Measurements from ENCODE around the gene EFR3B.
"Not testable (repeated sequence)": the region's sequence is repeated elsewhere in the genome, so short reads cannot be mapped to it uniquely, and the experiment has no call there.

EFR3B gene

DNA sequence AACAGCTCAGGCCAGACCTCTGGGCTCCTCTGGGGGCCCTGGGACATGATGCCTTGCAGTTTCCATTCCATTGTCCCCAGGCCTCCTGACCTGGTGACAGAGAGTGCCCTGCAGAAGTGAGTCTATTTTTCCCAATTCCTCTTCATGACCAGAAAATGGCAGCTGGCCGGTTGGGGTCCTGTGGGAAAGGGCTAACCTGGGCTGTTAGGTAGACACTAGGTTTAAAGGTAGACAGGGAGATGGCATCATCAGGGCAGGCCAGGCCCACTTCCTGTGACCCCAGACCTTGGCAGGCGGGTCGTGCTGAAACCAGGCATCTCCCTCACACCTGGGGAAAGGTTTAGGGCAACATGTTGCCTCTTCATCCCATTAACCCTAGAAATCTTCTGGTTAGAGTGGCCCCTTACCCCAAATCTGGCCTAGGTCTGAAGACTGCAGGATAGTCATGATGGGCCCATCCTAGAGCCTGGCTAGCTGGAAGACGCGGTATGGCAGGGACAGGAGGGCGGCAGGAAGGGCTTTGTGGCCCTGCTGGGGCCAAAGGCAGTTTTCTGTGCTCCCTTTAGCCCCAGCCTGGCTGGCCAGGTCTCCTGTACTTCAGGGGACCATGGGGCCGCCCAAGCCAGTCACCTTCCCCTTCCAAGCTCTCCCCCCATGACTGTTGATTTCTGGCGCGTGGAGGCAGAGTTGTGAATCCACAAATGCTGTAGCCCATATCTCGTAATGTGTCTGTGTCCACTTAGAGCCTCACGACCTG, 116.4 kb downstream of the EFR3B start:
- DNase-seq, result no peak

DNA sequence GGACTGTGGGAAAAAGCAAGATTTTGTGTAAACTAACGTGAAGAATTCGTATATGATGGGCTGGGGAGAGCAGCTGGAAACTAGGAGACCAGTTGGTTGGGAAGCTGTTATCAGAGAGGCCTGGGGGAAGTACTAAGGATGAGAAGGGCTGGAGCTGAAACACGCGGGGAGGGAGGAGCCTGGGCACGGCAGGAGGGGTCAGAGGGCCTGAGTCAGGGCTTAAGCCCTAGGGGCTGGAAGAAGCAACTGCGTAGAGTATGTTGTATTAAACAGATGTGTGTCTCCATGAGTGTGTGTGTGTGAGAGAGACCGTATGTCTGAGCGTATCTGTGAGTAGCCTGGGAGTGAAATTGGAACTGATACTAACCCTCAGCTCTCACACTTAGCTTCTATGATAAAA, 118.1 kb downstream of the EFR3B start:
- DNase-seq, result no peak

DNA sequence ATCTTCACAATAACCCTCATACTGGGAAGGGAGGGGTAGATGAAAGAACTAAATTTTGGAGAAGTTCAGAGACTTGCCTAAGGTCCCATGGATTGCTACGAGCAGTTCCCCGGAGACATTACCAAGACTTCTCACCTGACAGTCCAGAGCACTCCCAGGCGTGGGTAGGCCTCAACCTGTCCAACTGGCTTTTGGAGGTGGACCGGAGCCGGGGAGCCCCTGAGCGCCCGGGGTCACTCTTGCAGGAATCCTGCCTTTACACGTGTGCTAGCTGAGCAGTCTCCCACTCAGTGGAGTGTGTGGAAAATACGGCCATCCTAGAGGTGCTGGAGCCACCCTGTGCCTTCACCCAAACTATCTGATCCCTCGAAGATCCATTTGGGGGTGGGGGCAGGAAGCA, 118.5 kb downstream of the EFR3B start:
- DNase-seq, result no peak

DNA sequence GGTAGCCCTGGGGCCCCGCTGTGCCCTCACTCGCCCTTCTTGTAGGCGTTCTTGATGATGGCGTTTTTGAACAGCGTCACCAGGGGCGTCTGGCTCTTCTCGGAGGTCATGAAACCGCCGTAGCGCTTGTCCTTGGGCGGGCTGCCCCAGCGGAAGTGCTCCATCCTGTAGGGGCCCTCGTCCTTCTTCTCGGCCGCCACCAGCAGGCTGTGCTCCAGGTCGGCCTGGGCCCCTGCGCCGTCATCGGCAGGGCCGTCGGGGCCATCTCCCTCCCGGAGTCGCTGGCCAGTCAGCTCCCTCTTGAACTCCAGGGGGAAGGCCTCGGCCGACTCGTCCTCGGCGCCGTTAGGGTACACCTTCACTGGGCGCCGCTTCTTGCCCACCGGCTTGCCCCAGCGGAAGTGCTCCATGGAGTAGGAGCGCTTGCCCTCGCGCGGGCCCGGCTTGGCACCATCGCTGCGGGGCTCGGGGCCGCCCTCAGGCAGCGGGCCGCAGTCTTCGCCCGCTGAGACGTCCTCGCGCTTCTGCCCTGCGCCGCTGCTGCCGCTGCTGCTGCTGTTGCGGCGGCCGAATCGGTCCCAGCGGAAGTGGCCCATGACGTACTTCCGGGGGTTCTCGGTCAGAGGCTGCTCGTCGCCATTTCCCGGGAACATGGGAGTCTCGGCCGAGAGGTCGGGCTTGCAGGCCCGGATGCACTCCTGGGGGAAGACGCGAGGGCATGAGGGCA, 119.3 kb downstream of the EFR3B start:
- peak; percentile 86 for DNase-seq

DNA sequence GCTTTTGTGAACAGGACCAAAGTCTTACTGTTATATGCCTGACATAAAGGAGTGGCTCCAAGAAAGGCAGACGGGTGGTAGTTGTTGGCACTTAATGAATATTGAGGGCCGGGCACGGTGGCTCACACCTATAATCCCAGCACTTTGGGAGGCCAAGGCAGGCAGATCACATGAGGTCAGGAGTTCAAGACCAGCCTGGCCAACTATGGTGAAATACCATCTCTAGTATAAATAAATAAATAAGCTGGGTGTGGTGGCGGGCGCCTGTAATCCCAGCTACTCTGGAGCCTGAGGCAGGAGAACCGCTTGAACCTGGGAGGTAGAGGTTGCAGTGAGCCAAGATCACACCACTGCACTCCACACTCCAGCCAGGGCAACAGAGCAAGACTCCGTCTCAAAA, 120.2 kb downstream of the EFR3B start:
- DNase-seq, result not testable (repeated sequence)

DNA sequence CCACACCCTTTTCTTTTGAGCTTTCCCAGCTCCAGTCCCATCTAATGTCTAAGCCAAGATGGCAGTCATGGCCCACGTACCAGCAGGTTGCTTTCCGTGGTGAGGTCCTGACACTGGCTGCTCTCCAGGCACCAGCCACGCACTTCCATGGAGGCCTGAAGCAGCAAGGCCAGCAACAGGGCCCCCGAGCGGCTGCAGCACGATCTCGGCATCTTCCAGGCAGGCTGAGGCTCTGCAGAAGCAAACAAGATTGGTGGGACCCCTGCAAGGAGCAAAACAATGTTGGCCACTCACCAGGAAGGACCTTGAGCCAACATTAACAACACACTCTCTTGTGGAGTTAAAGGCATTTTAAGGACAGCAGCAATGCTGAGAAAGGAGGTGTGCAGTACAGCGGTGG, 122.7 kb downstream of the EFR3B start:
- no peak for DNase-seq

DNA sequence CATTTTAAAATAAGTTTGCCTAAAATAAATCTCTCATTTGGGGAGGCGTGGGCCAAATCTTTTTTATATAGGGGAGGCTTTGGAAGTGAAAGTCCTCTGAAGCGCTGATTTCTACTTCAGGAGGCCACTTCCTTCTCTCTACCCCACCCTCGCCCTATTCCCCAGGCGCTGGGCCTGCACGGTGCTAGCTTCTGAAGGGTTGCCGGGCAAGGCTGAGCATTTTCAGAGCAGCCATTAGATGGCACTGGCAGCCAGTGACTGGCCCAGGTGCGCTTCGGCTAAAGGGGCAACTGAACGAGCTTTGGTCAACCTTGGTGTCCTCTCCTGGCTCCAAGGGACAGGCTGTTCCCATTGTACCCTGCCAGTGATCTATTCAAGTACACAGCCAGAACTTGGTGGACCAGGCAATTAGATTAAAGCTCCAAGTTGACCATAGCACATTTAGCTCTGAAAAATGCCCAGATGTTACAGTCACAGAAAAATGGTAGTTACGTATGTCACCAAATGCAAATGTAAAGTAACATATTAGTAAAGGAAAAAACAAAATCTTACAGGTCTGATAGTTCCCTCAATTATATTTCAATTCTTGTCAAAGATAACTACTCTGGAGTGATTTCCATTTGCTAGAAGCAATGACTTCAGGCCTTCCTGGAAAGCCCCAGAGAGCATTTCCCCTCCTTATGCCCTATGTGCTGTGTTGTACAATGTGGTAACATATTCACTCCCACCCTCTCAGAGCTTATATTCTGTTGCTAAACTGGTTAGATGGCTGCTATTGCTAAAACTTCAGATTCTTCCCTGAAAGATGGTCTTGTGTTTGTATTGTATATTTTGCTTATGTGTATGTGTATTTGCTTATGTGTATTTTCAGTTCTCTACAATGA, 124.4 kb downstream of the EFR3B start:
- DNase-seq, result peak; percentile 60

DNA sequence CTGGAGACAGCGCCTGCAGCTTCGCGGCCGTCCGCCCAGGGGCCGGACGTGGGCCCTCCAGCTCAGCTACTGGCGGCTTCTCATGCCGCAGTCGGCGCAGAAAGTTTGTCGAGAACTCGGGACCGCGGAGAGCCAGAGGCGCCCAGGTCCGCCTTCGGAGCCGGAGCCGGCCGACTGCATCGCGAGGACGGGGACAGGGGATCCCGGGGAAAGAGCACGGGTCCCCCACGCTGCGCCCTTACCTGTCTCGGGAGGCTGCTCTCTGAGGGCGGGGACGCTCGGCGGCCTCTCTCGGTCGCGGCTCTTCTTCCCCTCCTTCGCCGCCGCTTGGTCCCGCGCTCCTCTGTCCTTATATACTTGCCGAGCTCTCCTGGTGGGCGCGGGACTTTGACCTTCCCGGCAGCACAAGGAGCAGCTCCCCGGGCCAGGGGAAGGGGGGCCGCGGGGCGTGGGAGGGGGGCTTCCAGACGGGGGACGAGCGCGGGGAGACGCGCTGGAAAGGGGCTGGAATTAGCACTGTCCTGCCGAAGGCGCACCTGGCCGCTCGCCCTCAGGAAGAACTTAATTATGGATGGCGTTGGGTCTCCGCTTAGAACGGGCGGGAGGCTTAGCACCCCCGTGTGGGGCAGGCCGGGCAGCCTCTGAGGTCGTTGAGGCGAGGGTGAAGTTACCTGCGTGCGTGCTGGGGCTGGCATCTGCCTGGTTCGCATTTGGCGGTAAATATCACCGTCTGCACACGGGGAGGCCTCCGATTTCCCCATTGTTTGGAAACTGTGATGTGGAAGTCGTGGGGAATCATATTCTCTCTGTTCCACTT, 126.6 kb downstream of the EFR3B start, which contains the start of gene POMC:
POMC (minus strand) TSS at position 325 of the 817 bp plus-strand sequence. CDS start 3,808 bp downstream, outside the sequence.
- DNase-seq, result peak; percentile 32

DNA sequence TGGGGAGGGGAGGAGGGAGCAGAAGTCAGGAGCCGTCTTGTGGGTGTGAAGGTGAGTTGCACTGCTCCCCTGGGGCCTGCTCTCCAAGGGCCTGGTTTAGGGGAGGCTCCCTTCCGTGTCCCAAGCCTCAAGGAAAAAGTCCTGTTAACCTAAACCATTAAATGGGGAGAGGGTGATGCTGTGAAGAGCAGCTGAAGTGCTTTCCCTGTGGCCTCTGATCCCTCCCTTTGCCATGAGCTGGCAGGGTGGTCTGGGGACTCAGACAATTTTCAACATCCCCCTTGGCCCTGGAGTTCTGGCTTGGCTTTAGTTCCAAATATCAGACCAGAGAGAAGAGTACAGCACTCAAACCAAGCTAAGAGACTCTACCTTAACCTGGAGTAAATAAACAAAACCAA, 127.2 kb downstream of the EFR3B start:
- no peak for DNase-seq

DNA sequence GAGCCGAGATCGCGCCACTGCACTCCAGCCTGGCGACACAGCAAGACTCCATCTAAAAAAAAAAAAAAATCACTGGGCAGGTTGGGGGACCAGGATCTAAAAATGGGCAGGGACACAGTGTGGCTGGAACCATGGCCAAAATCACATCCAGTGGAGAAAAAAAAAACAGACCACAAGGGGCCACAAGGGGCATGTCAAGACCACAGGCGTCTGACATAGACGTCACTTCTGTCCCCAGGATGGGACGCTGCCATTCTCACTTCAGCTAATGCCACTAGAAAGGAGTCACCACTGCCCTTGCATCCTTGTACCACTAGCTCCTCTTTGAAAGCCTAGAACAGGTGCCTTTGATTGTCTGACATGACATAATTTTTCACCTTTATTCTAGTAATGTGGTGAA, 129.0 kb downstream of the EFR3B start:
- no peak for DNase-seq

DNA sequence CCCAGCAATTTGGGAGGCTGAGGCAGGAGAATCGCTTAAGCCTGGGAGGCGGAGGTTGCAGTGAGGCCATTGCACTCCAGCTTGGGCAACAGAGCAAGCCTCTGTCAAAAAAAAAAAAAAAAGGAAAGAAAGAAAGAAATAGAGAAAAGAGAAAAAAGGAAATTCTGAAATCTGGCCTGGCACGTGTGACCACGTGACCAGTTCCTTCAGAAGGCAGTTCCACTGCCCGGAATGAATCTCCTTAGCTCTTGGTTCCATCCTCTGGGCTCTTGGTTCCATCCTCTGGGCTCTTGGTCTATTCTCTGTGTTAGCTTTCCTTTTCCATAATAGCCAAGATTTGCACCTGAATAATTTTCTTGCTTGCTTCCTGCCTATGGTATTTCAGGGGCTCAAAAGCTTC, 131.8 kb downstream of the EFR3B start:
- no peak for DNase-seq

DNA sequence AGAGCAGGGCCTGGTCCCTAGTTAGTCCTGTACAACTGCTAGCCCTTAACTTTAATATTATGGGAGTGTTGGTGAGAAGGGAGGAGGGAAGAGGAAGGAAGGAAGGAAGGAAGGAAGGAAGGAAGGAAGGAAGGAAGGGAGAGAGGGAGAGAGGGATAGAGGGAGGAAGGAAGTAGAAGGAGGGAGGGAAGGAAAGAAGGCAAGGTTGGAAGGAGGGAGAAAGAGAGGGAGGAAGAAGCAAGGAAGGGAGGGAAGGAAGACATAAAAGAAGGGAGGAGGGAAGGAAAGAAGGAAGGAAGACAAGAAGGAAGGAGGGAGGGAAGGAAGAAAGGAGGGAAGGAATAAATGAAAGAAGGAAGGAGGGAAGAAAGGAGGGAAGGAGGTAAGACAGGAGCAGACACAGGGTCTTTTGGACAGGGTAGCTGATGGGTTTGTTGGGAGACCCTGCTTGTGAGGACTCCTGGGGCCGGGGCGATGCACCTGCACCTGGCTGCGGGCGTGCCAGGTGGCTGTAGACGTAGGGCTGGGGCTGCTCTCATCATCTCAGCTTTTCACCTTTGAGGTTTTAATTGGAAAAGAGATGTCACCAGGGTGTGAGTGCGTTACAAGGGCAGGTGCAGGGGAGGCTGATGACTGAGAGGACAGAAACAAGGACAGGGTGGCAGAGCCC, 132.5 kb downstream of the EFR3B start:
- DNase-seq, result no peak

DNA sequence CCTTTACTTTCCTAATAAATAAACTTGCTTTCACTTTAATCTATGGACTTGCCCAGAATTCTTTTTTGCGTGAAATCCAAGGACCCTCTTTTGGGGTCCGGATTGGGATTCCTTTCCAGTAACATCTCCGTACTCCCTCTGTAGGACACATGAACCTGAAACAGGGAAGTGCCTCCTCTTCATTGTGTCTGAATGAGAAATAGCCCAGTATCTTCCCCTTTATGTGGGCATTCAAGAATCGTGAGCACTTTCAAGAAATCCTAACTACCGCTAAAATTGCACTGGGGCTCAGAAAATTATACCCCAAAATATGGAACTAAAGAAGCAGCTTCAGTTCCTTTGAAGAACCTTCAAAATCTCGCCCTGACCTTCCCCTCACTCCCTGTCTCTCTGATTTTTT, 134.3 kb downstream of the EFR3B start:
- no peak for DNase-seq

DNA sequence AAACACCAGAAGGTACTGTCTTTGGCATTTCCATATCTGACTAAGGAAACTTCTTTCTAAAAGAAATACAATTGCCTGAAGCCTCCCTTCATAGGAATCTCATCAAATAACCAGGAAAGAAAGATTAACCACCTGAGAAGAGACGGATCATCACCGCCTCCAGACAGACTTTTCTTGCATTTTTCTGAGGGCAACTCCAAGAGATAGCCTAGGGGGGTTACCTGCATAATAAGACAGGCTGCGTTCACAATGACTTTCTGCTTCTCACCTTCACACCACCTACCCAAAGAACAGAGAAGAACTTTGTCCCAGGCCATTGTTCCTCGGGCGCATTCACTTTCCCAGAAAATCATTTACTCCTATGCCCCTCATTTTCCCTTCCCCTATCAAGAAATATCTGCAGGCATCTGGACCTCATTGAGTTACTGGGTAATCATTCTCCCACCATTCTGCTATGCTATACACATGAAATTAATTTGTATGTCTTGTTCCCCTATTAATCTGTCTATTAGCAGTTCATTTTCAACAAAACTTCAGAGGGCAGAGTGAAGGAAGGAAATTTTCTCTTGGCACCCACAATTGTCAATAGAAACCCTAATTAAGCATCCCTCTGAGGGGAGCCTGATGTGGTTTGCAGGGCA, 134.8 kb downstream of the EFR3B start:
- DNase-seq, result no peak

DNA sequence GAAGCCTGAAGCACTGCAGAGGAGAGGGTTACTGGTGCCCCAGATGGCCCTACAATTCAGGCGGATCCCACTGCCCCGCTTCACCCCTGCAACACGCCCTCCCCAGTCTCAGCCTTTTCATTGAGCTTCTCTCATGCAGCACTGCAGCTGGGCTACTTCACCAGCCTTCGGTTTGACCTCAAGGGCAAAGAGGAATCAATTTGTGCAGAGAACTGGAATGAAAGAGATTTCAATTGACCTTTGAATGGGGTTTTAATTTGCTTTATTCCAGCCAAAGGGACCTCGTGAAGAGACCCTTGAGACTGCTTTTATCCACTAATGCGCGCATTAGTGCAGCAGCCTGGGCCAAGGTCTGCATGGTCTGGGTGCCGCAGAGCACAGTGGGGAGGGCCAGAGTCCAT, 135.3 kb downstream of the EFR3B start:
- no peak for DNase-seq

DNA sequence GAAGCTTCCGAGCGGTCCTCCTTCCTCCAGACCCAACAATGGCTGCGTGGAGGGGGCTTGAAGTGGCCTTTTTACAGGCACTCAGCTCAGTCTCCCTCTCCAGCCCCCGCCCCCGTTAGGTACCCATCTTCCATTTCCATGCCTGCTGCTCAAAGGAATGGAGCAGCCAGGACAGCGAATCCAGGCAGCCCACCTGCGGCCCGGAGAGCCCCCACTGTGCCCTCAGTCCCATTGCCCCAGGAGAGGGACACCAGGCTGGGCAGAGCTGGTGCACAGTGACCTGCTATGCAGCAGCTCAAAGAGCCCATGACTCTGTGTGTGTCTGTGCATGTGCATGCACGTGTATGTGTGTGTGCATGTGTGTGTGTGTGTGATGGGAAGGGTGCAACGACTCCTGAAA, 137.1 kb downstream of the EFR3B start:
- no peak for DNase-seq

DNA sequence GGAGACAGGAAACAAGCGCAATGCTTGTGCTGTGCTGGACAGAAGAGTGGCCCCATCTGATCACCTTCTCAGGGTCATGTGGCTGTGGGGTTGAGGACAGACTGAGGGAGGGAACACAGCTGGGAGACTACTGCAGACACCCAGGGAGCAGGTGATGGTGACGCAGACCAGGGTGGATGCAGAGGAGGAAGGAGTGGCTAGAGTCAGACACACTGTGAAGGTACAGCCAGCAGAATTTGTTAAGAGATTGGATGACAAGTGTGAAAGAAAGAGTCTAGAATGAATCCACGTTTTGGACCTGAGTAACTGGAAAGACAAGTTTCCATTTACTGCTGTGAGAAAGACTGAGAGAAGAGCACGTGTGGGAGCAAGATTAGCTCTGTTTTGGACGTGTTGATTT, 142.4 kb downstream of the EFR3B start:
- no peak for DNase-seq

DNA sequence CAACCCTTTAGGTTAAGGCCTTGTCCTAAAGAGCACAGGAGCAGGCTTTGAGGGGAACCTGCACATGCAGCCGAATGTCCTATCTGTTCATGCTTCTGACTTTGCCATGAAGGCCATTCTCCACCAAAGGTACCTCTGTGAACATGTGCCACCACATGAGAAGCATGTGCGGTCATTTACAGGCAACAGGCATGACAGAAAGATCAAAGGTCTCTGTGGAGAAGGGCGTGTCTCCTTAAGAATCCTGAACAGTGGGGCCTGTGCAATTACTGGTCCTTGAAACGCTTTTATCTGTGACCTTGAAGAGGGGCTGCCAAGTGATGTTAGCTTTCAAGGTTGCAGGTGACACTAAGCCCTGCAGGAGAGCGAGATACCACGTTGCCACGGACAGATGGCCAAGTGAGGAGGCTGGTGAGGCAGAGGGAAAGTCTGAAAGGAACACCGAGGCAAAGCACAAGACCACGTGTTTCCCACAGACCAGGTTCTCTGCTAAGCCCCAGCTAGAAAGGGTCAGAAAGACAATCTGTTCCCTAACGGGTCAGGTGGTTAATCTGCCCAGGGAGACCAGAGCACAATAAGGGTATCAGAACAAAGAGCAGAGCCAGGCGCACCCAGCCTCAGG, 146.0 kb downstream of the EFR3B start:
- DNase-seq, result no peak

DNA sequence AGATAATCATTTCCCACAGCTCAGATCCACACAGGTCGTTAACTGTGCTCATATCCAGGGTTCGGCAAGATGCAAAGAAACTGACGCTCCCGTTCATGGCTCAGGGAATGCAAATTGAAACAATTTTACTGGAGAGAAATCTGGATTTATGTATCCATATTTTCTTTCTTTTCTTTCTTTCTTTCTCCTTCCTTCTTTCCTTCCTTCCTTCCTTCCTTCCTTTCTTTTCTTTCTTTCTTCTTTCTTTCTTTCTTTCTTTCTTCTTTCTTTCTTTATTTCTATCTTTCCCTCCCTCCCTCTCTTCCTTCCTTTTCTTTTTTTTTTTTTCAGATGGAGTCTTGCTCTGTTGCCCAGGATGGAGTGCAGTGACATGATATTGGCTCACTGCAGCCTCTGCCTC, 146.5 kb downstream of the EFR3B start:
- DNase-seq, result no peak

DNA sequence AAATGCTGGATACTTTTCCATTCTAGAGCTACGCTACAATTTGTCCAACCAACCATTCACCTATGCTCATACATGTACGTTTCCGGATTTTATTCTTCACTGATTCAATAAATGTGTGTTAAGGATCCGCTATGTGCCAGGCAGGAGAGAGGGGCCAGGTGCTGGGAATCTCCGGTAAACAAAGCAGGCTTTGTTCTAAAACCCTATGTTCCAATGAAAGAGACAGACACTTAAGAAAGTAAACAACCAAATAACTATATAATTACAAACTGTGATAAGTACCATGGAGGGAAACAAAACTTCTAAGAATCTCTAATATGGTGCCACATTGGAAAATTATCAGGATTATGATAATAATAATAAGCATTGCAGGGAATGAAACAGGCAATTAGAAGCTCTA, 148.7 kb downstream of the EFR3B start:
- no peak for DNase-seq

DNA sequence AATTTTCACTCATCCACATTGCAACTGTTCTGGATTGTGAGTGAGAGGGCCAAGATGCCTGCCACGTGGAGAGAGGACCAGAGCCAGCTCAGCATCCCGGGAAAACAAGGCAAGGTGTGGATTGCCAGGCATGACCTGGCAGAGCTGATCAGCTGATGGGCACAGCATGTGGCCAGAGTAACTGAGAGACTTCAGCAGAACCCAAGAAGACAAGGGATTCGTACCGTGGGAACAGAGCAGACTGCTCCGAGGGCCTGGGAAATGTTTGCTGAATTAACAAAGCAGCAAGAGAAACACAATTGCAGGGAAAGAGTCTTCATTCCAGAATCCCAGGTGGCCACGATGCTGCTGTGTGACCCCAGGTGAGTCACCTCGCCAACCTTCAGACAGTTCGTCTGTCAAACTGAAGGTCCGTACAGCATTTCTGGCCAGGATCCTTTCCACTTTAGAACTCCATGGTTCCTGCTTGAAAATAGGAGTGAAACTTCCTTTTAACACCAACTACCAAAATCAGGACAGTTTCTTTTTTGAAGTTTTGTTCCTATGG, 152.8 kb downstream of the EFR3B start:
- DNase-seq, result no peak
